Choroid plexus epithelial cell (primary cell): ENCODE measurements around the gene DCN.

ENCODE experiments used
- DNase-seq: peaks from one replicate; pipeline ENCODE4 v3.0.0-alpha.2; 2010; ENCODE audit warnings: low read depth
- H3K4me3 ChIP-seq: 2 replicates; pipeline ENCODE4 v1.5.1; 2011; ENCODE audit warnings: low read depth, mild to moderate bottlenecking, control low read depth, low read length, moderate library complexity
- CTCF ChIP-seq: conservative IDR thresholded peaks from 2 replicates; pipeline ENCODE4 v1.5.1; 2011; ENCODE audit warnings: low read depth, mild to moderate bottlenecking, control low read depth, inconsistent platforms, low read length, moderate library complexity

DCN gene

GRCh38 chr12:91204421-91204820, 21.8 kb upstream of the DCN start:
- no peak overlapping the region for H3K4me3 ChIP-seq
- no peak for TF ChIP-seq CTCF
- DNase-seq = no peak

- no peak overlapping the region for H3K4me3 ChIP-seq
- no peak for TF ChIP-seq CTCF
- no peak for DNase-seq
Observed at GRCh38 chr12:91203610-91204009, 21.0 kb upstream of the DCN start.

GRCh38 chr12:91202390-91202789, 19.8 kb upstream of the DCN start:
- H3K4me3 ChIP-seq = no peak overlapping the region
- TF ChIP-seq CTCF = no peak
- DNase-seq = no peak

GRCh38 chr12:91196436-91196835, 13.8 kb upstream of the DCN start:
- H3K4me3 ChIP-seq = no peak overlapping the region
- DNase-seq = no peak
- no peak for TF ChIP-seq CTCF

- H3K4me3 ChIP-seq = no peak overlapping the region
- peak; percentile 85 for DNase-seq
- TF ChIP-seq CTCF = no peak
Observed at GRCh38 chr12:91194500-91194899, 11.9 kb upstream of the DCN start.

GRCh38 chr12:91191513-91192111, 9.0 kb upstream of the DCN start:
- TF ChIP-seq CTCF = no peak
- peak; percentile 38 for DNase-seq
- H3K4me3 ChIP-seq = no peak overlapping the region

GRCh38 chr12:91189516-91189915, 6.9 kb upstream of the DCN start:
- DNase-seq = peak; percentile 82
- H3K4me3 ChIP-seq = no peak overlapping the region
- no peak for TF ChIP-seq CTCF
